8988T (cell line): ENCODE measurements around the gene NIBAN1.

ENCODE experiments used
- DNase-seq: peaks from one replicate; pipeline ENCODE4 v3.0.0; 2011

NIBAN1 gene

GRCh38 chr1:184941410-184941733 lies 32.9 kb downstream of the NIBAN1 start:
- DNase-seq, result no peak

- no peak for DNase-seq
These were observed 33.5 kb downstream of the NIBAN1 start for GRCh38 chr1:184940694-184941409.

- DNase-seq, result no peak
These were observed 34.1 kb downstream of the NIBAN1 start for GRCh38 chr1:184940226-184940625.

- no peak for DNase-seq
These were observed 36.6 kb downstream of the NIBAN1 start for GRCh38 chr1:184937729-184938128.

- no peak for DNase-seq
These were observed 38.1 kb downstream of the NIBAN1 start for GRCh38 chr1:184935920-184936798.

GRCh38 chr1:184933944-184934343 lies 40.4 kb downstream of the NIBAN1 start:
- no peak for DNase-seq

- DNase-seq, result no peak
These were observed 42.0 kb downstream of the NIBAN1 start for GRCh38 chr1:184932319-184932718.

GRCh38 chr1:184931566-184931965 lies 42.7 kb downstream of the NIBAN1 start:
- no peak for DNase-seq

GRCh38 chr1:184930645-184931044 lies 43.7 kb downstream of the NIBAN1 start:
- DNase-seq, result no peak

GRCh38 chr1:184930232-184930631 lies 44.1 kb downstream of the NIBAN1 start:
- no peak for DNase-seq

GRCh38 chr1:184929711-184930202 lies 44.6 kb downstream of the NIBAN1 start:
- no peak for DNase-seq

- no peak for DNase-seq
These were observed 45.9 kb downstream of the NIBAN1 start for GRCh38 chr1:184928394-184928793.
